ENCODE measurements around the gene LILRA5.
"Not testable (repeated sequence)": the region's sequence is repeated elsewhere in the genome, so short reads cannot be mapped to it uniquely, and the experiment has no call there.

The LILRA5 gene

DNA sequence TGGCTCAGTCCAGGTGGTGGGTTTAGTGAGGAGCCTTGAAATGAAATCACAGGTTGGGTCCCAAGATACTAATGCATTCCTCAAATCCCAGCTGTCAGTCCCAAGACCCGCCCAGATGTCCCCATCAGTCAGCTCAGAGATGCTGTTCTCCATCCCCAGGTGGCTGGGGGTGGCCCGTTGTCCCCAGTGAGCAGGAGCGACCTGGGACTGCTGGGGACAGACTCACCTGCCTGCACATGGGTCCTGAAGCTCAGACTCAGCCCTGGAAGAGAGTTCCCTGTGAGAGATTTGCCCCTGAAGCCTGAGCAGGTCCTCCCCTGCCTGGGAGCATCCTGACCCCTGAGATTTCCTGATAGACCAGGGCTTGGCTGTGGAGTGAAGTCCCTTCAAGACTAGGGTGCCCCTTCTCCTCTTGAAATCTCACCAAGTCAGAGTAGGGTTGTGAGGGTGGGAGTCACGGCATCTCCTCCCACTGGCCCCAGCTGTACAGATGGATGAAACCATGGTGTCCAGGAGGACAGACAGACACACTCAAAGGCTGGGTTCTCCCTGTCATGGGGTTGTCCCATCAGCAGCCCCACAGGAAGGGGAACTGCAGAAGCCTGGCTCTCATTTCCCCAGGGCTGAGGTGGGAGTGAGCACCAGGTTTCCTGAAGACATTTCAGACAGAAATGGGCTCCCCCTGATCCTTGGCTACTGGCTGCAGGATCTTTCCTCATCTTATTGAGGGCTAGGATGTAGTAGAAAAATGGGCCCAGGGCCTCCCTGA lies 14.4 kb downstream of the LILRA5 start:
- no peak overlapping the region for H3K4me3 ChIP-seq (ENCODE audit: low read length)
- H3K9ac ChIP-seq (ENCODE audit: low read depth, low read length): no peak overlapping the region

DNA sequence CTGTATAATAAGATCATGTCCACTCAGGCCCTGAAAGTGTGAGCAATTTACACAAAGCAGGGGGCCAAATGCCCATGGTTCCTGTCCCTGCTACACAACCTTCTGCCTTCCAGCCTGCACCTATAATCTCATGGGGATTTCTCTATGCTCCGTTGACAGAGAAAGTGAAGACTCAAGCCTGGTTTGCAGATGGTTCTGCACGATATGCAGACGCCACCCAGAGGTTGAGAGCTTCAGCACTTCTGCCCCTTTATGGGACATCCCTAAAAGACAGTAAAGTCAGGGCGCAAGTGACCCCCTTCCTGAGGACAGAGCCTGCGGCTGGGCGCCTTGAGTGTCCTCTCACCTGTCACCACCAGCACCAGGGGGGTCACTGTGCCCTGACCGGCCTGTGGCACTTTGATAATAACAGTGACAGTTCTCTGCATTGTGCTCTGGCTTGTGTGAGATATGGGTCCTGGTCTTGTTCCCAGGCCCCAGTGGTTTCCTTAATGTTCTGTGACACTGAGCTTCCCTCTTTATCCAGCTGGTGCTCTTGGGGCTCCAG lies 15.1 kb downstream of the LILRA5 start:
- H3K4me3 ChIP-seq (ENCODE audit: low read length): no peak overlapping the region
- no peaks in the 10 kb centered on the region for H3K4me1 ChIP-seq (ENCODE audit: control insufficient read depth, insufficient read depth, low read length)

More for the DNA sequence above, 14.4 kb downstream of the LILRA5 start:
- H3K4me2 ChIP-seq (ENCODE audit: low read length): no peak overlapping the region
- H3K9me3 ChIP-seq (replicated peaks; ENCODE audit: low read length): no peaks in the 10 kb centered on the region
- no peaks in the 10 kb centered on the region for H3K36me3 ChIP-seq (ENCODE audit: insufficient read depth, low read length)
- no peaks in the 10 kb centered on the region for H3K27me3 ChIP-seq (ENCODE audit: control insufficient read depth, insufficient read depth, low read length)
- no peaks in the 10 kb centered on the region for H3K4me1 ChIP-seq (ENCODE audit: control insufficient read depth, insufficient read depth, low read length)

DNA sequence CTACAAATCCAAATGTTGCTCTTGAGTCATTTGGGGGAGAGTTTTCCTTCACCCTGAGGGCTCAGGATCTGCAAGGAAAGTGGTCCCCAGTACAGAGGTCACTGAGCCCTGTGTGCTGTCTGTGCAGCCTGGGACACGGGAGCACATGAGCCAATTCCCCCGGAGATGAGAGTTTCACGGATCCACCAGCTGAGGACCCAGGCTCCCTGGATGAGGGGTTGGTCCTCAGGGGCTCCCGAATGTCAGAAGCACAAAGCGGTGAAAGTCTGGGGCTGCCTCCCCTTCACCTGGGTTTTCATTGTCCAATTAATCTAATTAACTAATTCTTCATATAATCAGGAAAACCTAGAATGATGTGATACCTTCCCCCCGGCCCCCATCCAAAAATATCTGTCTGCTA lies 18.4 kb downstream of the LILRA5 start:
- H3K4me3 ChIP-seq (ENCODE audit: low read length): no peak overlapping the region
- H3K4me1 ChIP-seq (ENCODE audit: control insufficient read depth, insufficient read depth, low read length): no peaks in the 10 kb centered on the region
- no peak overlapping the region for H3K4me2 ChIP-seq (ENCODE audit: low read length)
- no peak overlapping the region for H3K9ac ChIP-seq (ENCODE audit: low read depth, low read length)
- no peaks in the 10 kb centered on the region for H3K9me3 ChIP-seq (replicated peaks; ENCODE audit: low read length)
- no peaks in the 10 kb centered on the region for H3K36me3 ChIP-seq (ENCODE audit: insufficient read depth, low read length)
- no peaks in the 10 kb centered on the region for H3K27me3 ChIP-seq (ENCODE audit: control insufficient read depth, insufficient read depth, low read length)

More for the DNA sequence above, 15.1 kb downstream of the LILRA5 start:
- H3K27me3 ChIP-seq (ENCODE audit: control insufficient read depth, insufficient read depth, low read length): no peaks in the 10 kb centered on the region
- no peaks in the 10 kb centered on the region for H3K9me3 ChIP-seq (replicated peaks; ENCODE audit: low read length)
- no peaks in the 10 kb centered on the region for H3K36me3 ChIP-seq (ENCODE audit: insufficient read depth, low read length)
- no peak overlapping the region for H3K4me2 ChIP-seq (ENCODE audit: low read length)
- H3K9ac ChIP-seq (ENCODE audit: low read depth, low read length): no peak overlapping the region

DNA sequence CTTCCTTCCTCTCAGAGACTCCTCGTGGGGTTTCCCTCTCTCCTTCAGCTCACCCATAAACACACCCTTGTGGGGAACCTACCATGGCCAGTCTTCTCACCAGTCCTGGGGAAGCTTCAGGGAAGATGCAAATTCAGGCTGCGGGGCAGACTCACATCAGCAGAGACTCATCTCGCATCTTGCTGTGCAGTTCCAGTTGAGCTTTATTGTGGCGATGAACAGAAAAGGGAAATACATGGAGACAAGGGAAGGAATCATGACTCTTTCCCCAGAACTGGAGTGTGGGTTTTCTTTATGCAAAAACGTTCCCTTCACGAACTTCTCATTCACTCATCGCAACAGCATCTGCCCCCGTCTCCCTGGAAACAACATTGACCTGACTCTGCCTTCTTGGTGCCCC lies 23.8 kb downstream of the LILRA5 start:
- not testable (repeated sequence) for H3K4me3 ChIP-seq (ENCODE audit: low read length); H3K9me3 ChIP-seq (replicated peaks; ENCODE audit: low read length); H3K27me3 ChIP-seq (ENCODE audit: control insufficient read depth, insufficient read depth, low read length); H3K9ac ChIP-seq (ENCODE audit: low read depth, low read length); H3K4me2 ChIP-seq (ENCODE audit: low read length); H3K4me1 ChIP-seq (ENCODE audit: control insufficient read depth, insufficient read depth, low read length); H3K36me3 ChIP-seq (ENCODE audit: insufficient read depth, low read length)

DNA sequence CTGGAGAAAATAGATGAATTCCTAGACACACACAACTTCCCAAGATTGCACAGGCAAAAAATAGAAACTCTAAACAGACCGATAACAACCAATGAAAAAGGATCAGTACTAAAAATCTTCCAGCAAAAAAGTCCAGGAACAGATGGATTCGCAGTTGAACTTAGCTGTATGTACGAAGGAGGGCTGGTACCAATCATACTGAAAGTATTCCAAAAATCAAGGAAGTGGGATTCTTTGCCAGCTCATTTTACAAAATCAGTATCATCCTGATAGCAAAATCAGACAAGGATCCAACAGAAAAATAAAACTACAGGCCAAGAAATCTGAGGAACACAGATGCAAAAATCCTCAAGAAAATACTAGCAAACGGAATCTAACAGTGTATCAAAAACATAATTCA lies 25.5 kb downstream of the LILRA5 start:
- H3K27me3 ChIP-seq (ENCODE audit: control insufficient read depth, insufficient read depth, low read length): no peaks in the 10 kb centered on the region
- H3K9me3 ChIP-seq (replicated peaks; ENCODE audit: low read length): no peaks in the 10 kb centered on the region
- no peak overlapping the region for H3K9ac ChIP-seq (ENCODE audit: low read depth, low read length)
- no peaks in the 10 kb centered on the region for H3K4me1 ChIP-seq (ENCODE audit: control insufficient read depth, insufficient read depth, low read length)
- H3K4me2 ChIP-seq (ENCODE audit: low read length): no peak overlapping the region
- no peak overlapping the region for H3K4me3 ChIP-seq (ENCODE audit: low read length)
- H3K36me3 ChIP-seq (ENCODE audit: insufficient read depth, low read length): no peaks in the 10 kb centered on the region

DNA sequence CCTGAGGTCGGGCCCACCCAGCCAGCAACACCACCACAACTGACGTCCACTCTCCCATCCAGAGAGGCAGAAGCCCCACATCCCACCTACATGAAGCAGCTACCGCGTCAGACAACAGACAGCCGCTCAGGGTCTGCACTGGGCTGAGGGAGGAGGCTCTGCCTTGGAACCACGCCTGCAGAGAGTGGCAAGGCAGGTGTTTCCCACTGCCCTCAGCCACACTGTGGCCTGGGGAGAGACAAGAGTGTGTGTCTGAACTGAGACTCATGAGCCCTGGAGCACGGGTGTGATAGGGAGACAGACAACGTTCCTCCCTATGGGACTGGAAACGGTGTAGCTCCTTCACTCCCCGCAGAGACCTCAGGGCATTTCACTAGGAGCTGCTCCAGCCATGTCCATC lies 26.7 kb downstream of the LILRA5 start:
- H3K36me3 ChIP-seq (ENCODE audit: insufficient read depth, low read length); H3K4me2 ChIP-seq (ENCODE audit: low read length); H3K9me3 ChIP-seq (replicated peaks; ENCODE audit: low read length); H3K9ac ChIP-seq (ENCODE audit: low read depth, low read length); H3K27me3 ChIP-seq (ENCODE audit: control insufficient read depth, insufficient read depth, low read length); H3K4me3 ChIP-seq (ENCODE audit: low read length); H3K4me1 ChIP-seq (ENCODE audit: control insufficient read depth, insufficient read depth, low read length): not testable (repeated sequence)

DNA sequence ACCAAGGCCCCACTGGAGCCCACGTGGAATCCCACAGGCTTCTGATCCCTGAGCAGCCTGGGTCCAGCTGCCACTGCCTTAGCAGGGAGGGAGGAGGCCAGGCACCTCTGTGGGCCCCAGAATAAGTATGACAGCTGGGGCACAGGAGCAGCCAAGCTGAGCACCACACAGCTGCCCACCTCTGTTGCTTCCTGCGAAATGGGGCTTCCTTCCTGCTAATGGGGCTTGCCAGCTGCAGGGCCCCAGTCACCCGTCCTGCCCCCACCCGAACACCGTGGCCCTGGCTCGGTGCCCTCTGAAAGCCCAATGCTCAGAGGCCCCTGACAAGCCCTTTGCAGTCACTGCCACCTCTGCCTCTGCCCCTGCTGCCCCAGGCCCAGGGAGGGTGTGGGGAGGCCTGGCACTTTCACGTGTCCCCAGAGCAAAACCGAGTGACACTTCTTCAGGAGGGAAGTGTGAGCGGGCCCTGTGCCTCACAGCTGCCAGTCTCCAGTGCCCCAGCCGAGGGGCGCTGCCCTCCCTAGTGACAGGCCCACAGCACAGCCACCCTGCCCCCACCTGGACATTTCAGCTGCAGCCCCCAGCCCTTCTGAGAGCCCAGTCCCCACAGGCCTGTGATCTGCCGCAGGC lies 27.4 kb downstream of the LILRA5 start:
- not testable (repeated sequence) for H3K9ac ChIP-seq (ENCODE audit: low read depth, low read length); H3K36me3 ChIP-seq (ENCODE audit: insufficient read depth, low read length); H3K4me2 ChIP-seq (ENCODE audit: low read length); H3K4me1 ChIP-seq (ENCODE audit: control insufficient read depth, insufficient read depth, low read length); H3K9me3 ChIP-seq (replicated peaks; ENCODE audit: low read length); H3K27me3 ChIP-seq (ENCODE audit: control insufficient read depth, insufficient read depth, low read length); H3K4me3 ChIP-seq (ENCODE audit: low read length)

DNA sequence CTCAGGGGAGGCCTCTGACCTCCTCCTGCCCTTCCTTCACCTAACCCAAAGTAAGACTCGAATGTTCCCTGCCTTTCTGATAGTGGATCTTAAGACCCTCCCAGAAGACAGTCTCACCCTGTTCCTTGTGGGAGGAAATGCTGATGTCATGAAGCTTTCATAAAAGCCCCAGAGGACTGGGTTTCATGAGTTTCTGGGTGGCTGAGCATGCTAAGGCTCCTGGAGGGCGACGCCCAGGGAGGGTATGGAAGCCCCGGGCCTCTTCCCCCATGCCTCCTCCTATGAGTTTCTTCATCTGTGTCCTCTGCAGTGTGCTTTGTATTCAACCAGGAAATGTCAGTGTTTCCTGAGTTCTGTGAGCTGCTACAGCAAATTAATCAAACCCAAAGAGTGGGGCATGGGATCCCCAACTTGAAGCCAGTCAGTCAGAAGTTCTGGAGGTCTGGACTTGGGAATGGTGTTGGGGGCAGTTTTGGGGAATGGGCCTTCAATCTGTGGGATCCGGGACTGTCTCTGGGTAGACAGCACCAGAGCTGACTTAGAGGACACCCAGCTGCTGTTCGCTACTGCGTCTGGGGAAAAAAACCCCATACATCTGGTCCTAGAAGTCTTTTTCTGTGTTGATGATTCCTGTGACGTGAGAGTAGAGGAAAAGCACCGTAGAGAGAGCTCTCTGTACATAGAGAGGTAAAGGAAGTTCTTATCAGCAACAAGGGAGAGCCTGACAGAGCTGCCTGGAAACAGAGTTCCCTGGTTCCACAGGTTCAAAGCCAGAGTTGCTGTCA lies 30.1 kb downstream of the LILRA5 start:
- Histone ChIP-seq H3K9ac (ENCODE audit: low read depth, low read length) (no peak overlapping the region), H3K36me3 (ENCODE audit: insufficient read depth, low read length) (no peaks in the 10 kb centered on the region), H3K4me1 (ENCODE audit: control insufficient read depth, insufficient read depth, low read length) (no peaks in the 10 kb centered on the region)

DNA sequence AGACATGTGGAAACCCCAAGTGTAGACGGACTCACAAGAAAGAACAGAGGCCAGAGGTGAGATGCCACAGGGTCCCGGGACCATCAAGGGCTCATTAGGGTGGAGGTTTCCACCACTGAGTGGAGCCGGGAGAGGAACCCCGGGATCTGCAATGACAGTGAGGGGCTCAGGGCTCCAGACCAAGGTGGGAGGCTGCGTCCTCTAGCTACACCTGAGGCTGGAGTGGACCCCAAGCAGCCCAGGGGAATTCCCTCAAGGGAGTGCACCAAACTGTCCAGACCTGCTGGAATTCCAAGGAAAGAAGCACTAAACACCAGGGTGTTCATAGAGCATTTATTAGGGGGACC lies 31.3 kb downstream of the LILRA5 start:
- H3K4me2 ChIP-seq (ENCODE audit: low read length); H3K9me3 ChIP-seq (replicated peaks; ENCODE audit: low read length); H3K9ac ChIP-seq (ENCODE audit: low read depth, low read length); H3K36me3 ChIP-seq (ENCODE audit: insufficient read depth, low read length); H3K4me1 ChIP-seq (ENCODE audit: control insufficient read depth, insufficient read depth, low read length); H3K4me3 ChIP-seq (ENCODE audit: low read length); H3K27me3 ChIP-seq (ENCODE audit: control insufficient read depth, insufficient read depth, low read length): not testable (repeated sequence)

More for the DNA sequence above, 30.1 kb downstream of the LILRA5 start:
- Histone ChIP-seq H3K9me3 (replicated peaks; ENCODE audit: low read length) (no peaks in the 10 kb centered on the region), H3K4me3 (ENCODE audit: low read length) (no peak overlapping the region), H3K27me3 (ENCODE audit: control insufficient read depth, insufficient read depth, low read length) (no peaks in the 10 kb centered on the region), H3K4me2 (ENCODE audit: low read length) (no peak overlapping the region)

DNA sequence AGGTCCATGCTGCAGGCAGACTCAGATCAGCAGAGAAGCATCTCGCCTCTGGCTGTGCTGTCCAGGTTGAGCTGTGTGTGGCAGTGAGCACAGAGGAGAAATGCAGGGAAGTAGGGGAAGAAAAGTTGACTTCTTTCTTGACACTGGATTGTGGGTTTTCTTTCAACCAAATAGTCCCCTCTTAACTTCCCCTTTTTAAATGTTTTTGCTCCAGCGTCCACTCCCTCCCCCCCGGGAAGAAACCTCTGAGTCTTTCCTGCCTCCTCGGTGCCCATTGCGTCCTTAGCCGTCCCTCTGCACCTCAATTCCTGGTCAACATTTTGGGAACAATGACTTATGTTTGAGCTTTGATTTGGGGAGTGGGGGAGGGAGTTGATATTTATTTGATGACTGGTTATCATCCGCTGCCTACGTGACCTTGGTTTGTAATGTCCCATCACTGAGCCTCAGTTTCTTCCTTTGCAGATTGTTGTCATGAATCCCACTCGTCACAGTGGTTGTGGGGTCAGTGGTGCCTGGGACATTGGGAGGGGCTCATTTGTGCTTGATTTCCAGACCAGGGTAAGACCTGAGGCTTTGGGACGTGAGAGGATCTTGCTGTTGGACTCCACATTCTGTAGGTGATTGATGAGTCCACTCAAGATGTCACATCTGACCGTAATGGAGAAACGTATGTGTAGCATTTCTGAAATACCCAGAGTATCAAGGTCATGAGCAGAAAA lies 31.8 kb downstream of the LILRA5 start, which contains the start of gene LILRB2:
Gene LILRB2 (minus strand): TSS at position 104 of the 722 bp plus-strand sequence. CDS start 614 bp downstream, outside the sequence.
- Histone ChIP-seq H3K9me3 (replicated peaks; ENCODE audit: low read length) (no peaks in the 10 kb centered on the region), H3K27me3 (ENCODE audit: control insufficient read depth, insufficient read depth, low read length) (no peaks in the 10 kb centered on the region), H3K4me2 (ENCODE audit: low read length) (no peak within 1 kb of the TSS), H3K36me3 (ENCODE audit: insufficient read depth, low read length) (no peaks in the 10 kb centered on the region), H3K9ac (ENCODE audit: low read depth, low read length) (no peak within 1 kb of the TSS), H3K4me3 (ENCODE audit: low read length) (no peak within 1 kb of the TSS), H3K4me1 (ENCODE audit: control insufficient read depth, insufficient read depth, low read length) (no peaks in the 10 kb centered on the region)

DNA sequence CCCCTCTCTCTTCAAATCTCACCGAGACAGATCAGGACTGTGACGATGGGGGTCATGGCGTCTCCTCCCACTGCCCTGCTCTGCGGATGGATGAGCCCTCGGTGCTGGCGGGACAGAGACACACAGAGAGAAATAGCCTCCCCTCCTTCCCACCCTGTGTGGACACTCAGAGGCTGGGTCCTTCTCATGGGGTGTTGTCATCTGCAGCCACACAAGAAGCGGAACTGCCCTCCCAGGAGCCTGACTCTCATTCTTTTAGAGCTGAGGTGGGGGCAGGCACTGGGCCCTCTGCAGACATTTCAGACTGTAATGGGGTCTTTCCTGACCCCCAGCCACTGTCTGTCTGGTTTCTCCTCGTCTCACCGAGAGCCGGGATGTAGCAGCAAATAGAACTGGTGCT lies 32.5 kb downstream of the LILRA5 start:
- H3K4me2 ChIP-seq (ENCODE audit: low read length); H3K4me1 ChIP-seq (ENCODE audit: control insufficient read depth, insufficient read depth, low read length); H3K9me3 ChIP-seq (replicated peaks; ENCODE audit: low read length); H3K27me3 ChIP-seq (ENCODE audit: control insufficient read depth, insufficient read depth, low read length); H3K9ac ChIP-seq (ENCODE audit: low read depth, low read length); H3K4me3 ChIP-seq (ENCODE audit: low read length); H3K36me3 ChIP-seq (ENCODE audit: insufficient read depth, low read length): not testable (repeated sequence)

All from skeletal muscle satellite cell (primary cell).